HEK293T (cell line): ENCODE measurements around the gene MAML1.

Experiments
- CTCF ChIA-PET: fragments of 350-600 bp; formaldehyde crosslinking; extraction: SDS; loops from one replicate; lab custom pipeline; 2021; ENCODE audit warnings: antibody characterized with exemption, inconsistent platforms; lab: Yijun Ruan, JAX
- POLR2A ChIA-PET: fragments of 350-600 bp; formaldehyde crosslinking; extraction: SDS; loops from one replicate; lab custom pipeline; 2020; ENCODE audit warnings: antibody characterized with exemption, inconsistent platforms; lab: Yijun Ruan, JAX
- DNase-seq: peaks from one replicate; pipeline ENCODE4 v3.0.0; 2012; ENCODE audit warnings: mixed read lengths; ENCODE audit errors: extremely low spot score
- ARNT ChIP-seq: fragments of 450-650 bp; IDR thresholded peaks from 2 replicates; pipeline ENCODE4 v1.6.1; 2017; ENCODE audit warnings: mild to moderate bottlenecking
- BHLHE40 ChIP-seq: fragments of 450-650 bp; IDR thresholded peaks from 2 replicates; pipeline ENCODE4 v1.6.1; 2016; ENCODE audit warnings: mild to moderate bottlenecking, moderate library complexity, borderline replicate concordance
- CTBP1 ChIP-seq: fragments of 450-650 bp; IDR thresholded peaks from 2 replicates; pipeline ENCODE4 v1.6.1; 2016; ENCODE audit warnings: borderline replicate concordance
- ELF4 ChIP-seq: fragments of 450-650 bp; IDR thresholded peaks from 2 replicates; pipeline ENCODE4 v1.6.1; 2017; ENCODE audit warnings: antibody characterized with exemption
- FOXA1 ChIP-seq: fragments of 450-650 bp; IDR thresholded peaks from 2 replicates; pipeline ENCODE4 v1.6.1; 2016; ENCODE audit warnings: mild to moderate bottlenecking
- FOXK2 ChIP-seq: fragments of 450-650 bp; IDR thresholded peaks from 2 replicates; pipeline ENCODE4 v1.6.1; 2016; ENCODE audit warnings: mild to moderate bottlenecking
- FOXM1 ChIP-seq: fragments of 450-650 bp; IDR thresholded peaks from 2 replicates; pipeline ENCODE4 v1.6.1; 2017; ENCODE audit warnings: mild to moderate bottlenecking, borderline replicate concordance
- HDGF ChIP-seq: fragments of 450-650 bp; IDR thresholded peaks from 2 replicates; pipeline ENCODE4 v1.6.1; 2017; ENCODE audit warnings: antibody characterized with exemption, borderline replicate concordance
- L3MBTL2 ChIP-seq: fragments of 450-650 bp; conservative IDR thresholded peaks from 2 replicates; pipeline ENCODE4 v1.6.1; 2016; ENCODE audit warnings: mild to moderate bottlenecking
- LEF1 ChIP-seq: fragments of 450-650 bp; IDR thresholded peaks from 2 replicates; pipeline ENCODE4 v1.6.1; 2017; ENCODE audit warnings: mild to moderate bottlenecking, borderline replicate concordance
- NFRKB ChIP-seq: fragments of 450-650 bp; IDR thresholded peaks from 2 replicates; pipeline ENCODE4 v1.6.1; 2016; ENCODE audit warnings: mild to moderate bottlenecking, moderate library complexity
- PKNOX1 ChIP-seq: fragments of 450-650 bp; IDR thresholded peaks from 2 replicates; pipeline ENCODE4 v1.6.1; 2016
- SP1 ChIP-seq: fragments of 450-650 bp; IDR thresholded peaks from 2 replicates; pipeline ENCODE4 v1.6.1; 2017
- SUZ12 ChIP-seq: fragments of 450-650 bp; IDR thresholded peaks from 2 replicates; pipeline ENCODE4 v1.6.1; 2016; ENCODE audit warnings: mild to moderate bottlenecking
- TARDBP ChIP-seq: fragments of 450-650 bp; IDR thresholded peaks from 2 replicates; pipeline ENCODE4 v1.6.1; 2016
- ZNF384 ChIP-seq: fragments of 450-650 bp; IDR thresholded peaks from 2 replicates; pipeline ENCODE4 v1.6.1; 2016

Gene MAML1

GRCh38 chr5:179803651-179804554 is 71.3 kb downstream of the MAML1 start:
- no peak for TF ChIP-seq ARNT
- TF ChIP-seq SP1: no peak
- no peak for TF ChIP-seq NFRKB
- no peak for TF ChIP-seq SUZ12
- no peak for TF ChIP-seq FOXK2
- TF ChIP-seq FOXM1: no peak
- no peak for TF ChIP-seq LEF1
- no peak for TF ChIP-seq PKNOX1
- no peak for TF ChIP-seq CTBP1
- TF ChIP-seq TARDBP: no peak
- TF ChIP-seq ZNF384: no peak
- TF ChIP-seq HDGF: no peak
- TF ChIP-seq ELF4: no peak
- TF ChIP-seq L3MBTL2: no peak
- no peak for TF ChIP-seq BHLHE40
- DNase-seq: no peak
- ChIA-PET POLR2A (interaction anchor here (1.5 kb wide), 1 partner anchor 16 kb away, joined by 4 read pairs; the partner anchor contains the start of gene SQSTM1), CTCF (interaction anchor here (0.6 kb wide), 1 partner anchor 41 kb away, joined by 3 read pairs; no protein-coding TSS in a partner anchor)

- ChIA-PET CTCF (no interaction called here), POLR2A (interaction anchor here (1.5 kb wide), 1 partner anchor 16 kb away, joined by 4 read pairs; the partner anchor contains the start of gene SQSTM1)
- TF ChIP-seq FOXA1 (no peak), ELF4 (no peak), NFRKB (no peak), TARDBP (no peak), ZNF384 (no peak), PKNOX1 (no peak)
- no peak for DNase-seq
These were observed 71.9 kb downstream of the MAML1 start for GRCh38 chr5:179804555-179804947.

GRCh38 chr5:179805070-179805528 is 72.5 kb downstream of the MAML1 start:
- no peak for TF ChIP-seq L3MBTL2
- no peak for TF ChIP-seq CTBP1
- TF ChIP-seq ZNF384: no peak
- TF ChIP-seq BHLHE40: no peak
- no peak for TF ChIP-seq HDGF
- no peak for TF ChIP-seq NFRKB
- TF ChIP-seq TARDBP: no peak
- TF ChIP-seq FOXA1: no peak
- no peak for TF ChIP-seq ARNT
- no peak for TF ChIP-seq PKNOX1
- TF ChIP-seq FOXM1: no peak
- TF ChIP-seq FOXK2: no peak
- TF ChIP-seq SUZ12: no peak
- no peak for TF ChIP-seq ELF4
- TF ChIP-seq LEF1: no peak
- TF ChIP-seq SP1: no peak
- ChIA-PET CTCF (no interaction called here), POLR2A (interaction anchor here (1.6 kb wide), 1 partner anchor 15 kb away, joined by 5 read pairs; the partner anchor contains the start of gene SQSTM1)
- DNase-seq: no peak

- peak; percentile 49 for DNase-seq
- POLR2A ChIA-PET: interaction anchor here (1.2 to 1.6 kb wide), 2 partner anchors 15 to 182 kb away, joined by 3 to 5 read pairs; partner anchors contain the start of genes HNRNPH1 and SQSTM1
- CTCF ChIA-PET: no interaction called here
These were observed 73.1 kb downstream of the MAML1 start for GRCh38 chr5:179805529-179806249.

More at GRCh38 chr5:179805529-179806249, 73.1 kb downstream of the MAML1 start:
- TF ChIP-seq TARDBP (no peak), BHLHE40 (no peak), ARNT (no peak), SP1 (no peak), CTBP1 (no peak), NFRKB (no peak), LEF1 (no peak), FOXK2 (no peak), ELF4 (no peak), FOXA1 (no peak), FOXM1 (no peak), L3MBTL2 (no peak), ZNF384 (no peak), PKNOX1 (no peak), SUZ12 (no peak), HDGF (no peak)
